ENCODE data around the gene MACROD2.

DNA sequence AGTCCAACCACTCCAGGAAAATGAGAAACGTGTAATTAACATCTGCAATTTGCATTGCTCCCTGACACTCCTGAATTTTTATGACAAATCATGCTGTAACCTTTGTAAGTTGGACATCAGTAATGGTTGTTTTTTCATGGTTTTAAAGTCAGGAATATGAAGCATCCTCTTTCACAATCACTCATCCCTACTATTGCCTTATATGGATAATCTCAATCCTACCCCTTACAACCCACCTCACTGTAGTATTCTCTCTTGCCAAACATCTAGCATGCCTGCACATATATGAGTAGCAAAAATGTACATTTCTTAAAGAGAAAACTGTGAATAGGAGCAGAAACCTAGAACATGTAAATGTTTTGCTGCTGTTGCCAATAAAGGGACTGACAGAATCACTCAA lies 1848.5 kb downstream of the MACROD2 start:
- TF ChIP-seq, protein P1, sequence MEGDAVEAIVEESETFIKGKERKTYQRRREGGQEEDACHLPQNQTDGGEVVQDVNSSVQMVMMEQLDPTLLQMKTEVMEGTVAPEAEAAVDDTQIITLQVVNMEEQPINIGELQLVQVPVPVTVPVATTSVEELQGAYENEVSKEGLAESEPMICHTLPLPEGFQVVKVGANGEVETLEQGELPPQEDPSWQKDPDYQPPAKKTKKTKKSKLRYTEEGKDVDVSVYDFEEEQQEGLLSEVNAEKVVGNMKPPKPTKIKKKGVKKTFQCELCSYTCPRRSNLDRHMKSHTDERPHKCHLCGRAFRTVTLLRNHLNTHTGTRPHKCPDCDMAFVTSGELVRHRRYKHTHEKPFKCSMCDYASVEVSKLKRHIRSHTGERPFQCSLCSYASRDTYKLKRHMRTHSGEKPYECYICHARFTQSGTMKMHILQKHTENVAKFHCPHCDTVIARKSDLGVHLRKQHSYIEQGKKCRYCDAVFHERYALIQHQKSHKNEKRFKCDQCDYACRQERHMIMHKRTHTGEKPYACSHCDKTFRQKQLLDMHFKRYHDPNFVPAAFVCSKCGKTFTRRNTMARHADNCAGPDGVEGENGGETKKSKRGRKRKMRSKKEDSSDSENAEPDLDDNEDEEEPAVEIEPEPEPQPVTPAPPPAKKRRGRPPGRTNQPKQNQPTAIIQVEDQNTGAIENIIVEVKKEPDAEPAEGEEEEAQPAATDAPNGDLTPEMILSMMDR (IDR thresholded peaks at IDR 0.05), result no peak
- TF ChIP-seq POLR2A (IDR thresholded peaks at IDR 0.05), result no peak
